Measurements from ENCODE around the gene LRP6. TPM values are rescaled to one million over a fixed set of nuclear protein-coding genes. Genes with fewer than 3 reads are reported as not detected.

LRP6 gene
- total and polyA plus RNA-seq, 8 donors = 44.5 to 65.7 (median 62.2) TPM

- Histone ChIP-seq H3K4me1 (no peaks in the 10 kb centered on the region), H3K9me3 (peaks cover 0 to 8% of the 10 kb centered on the region in 2 donors), H3K36me3 (no peaks in the 10 kb centered on the region), H3K27ac (no peak overlapping the region), H3K4me3 (no peak overlapping the region), H3K27me3 (no peaks in the 10 kb centered on the region)
- intact Hi-C loops (cut with DNase I) = no loop called here
- no peak for TF ChIP-seq CTCF (IDR thresholded peaks at IDR 0.05)
- DNase-seq (no peak), ATAC-seq (no peak)
Measured at GRCh38 chr12:12275874-12276273, 9.0 kb upstream of the LRP6 start.

GRCh38 chr12:12273291-12273957 lies 6.6 kb upstream of the LRP6 start:
- Histone ChIP-seq H3K27ac (peak overlapping the region; percentile 53), H3K4me1 (no peaks in the 10 kb centered on the region), H3K36me3 (no peaks in the 10 kb centered on the region), H3K4me3 (no peak overlapping the region), H3K27me3 (peaks cover 0 to 6% of the 10 kb centered on the region in 2 donors), H3K9me3 (peaks cover 0 to 8% of the 10 kb centered on the region in 2 donors)
- DNase-seq (no peak), ATAC-seq (peak; percentile 11)
- TF ChIP-seq CTCF (IDR thresholded peaks at IDR 0.05) = no peak
- intact Hi-C loops (cut with DNase I) = no loop called here

GRCh38 chr12:12272869-12273268 lies 6.0 kb upstream of the LRP6 start:
- Histone ChIP-seq H3K4me1 (peaks cover 0 to under 1% of the 10 kb centered on the region in 2 donors), H3K27ac (peak overlapping the region; percentile 53), H3K27me3 (peaks cover 0 to 11% of the 10 kb centered on the region in 2 donors), H3K9me3 (peaks cover 0 to 8% of the 10 kb centered on the region in 2 donors), H3K4me3 (no peak overlapping the region), H3K36me3 (no peaks in the 10 kb centered on the region)
- intact Hi-C loops (cut with DNase I) = no loop called here
- no peak for TF ChIP-seq CTCF (IDR thresholded peaks at IDR 0.05)
- ATAC-seq = peak; percentile 90
- DNase-seq = no peak

- Histone ChIP-seq H3K4me3 (no peak overlapping the region), H3K4me1 (peaks cover 4 to 20% of the 10 kb centered on the region in 2 donors), H3K36me3 (no peaks in the 10 kb centered on the region), H3K9me3 (no peaks in the 10 kb centered on the region), H3K27ac (no peak overlapping the region), H3K27me3 (peaks cover 0 to 38% of the 10 kb centered on the region in 2 donors)
- intact Hi-C loops (cut with DNase I) = no loop called here
- no peak for ATAC-seq
- TF ChIP-seq CTCF (IDR thresholded peaks at IDR 0.05) = no peak
- no peak for DNase-seq
Measured at GRCh38 chr12:12270226-12270625, 3.4 kb upstream of the LRP6 start.

GRCh38 chr12:12267742-12268200 lies 927 bp upstream of the LRP6 start:
- DNase-seq (no peak), ATAC-seq (no peak)
- H3K4me1 ChIP-seq = peaks cover 4 to 22% of the 10 kb centered on the region in 2 donors
- peak overlapping the region; percentile 95 to 100 for H3K27ac ChIP-seq
- H3K27me3 ChIP-seq = peaks cover 0 to 50% of the 10 kb centered on the region in 2 donors
- intact Hi-C loops (cut with DNase I) = no loop called here
- H3K9me3 ChIP-seq = no peaks in the 10 kb centered on the region
- TF ChIP-seq CTCF (IDR thresholded peaks at IDR 0.05) = no peak
- no peaks in the 10 kb centered on the region for H3K36me3 ChIP-seq
- peak overlapping the region; percentile 63 to 72 for H3K4me3 ChIP-seq
